Upper lobe of right lung (tissue), 1 donor: ENCODE results near the gene ARFGAP2. TPM values are rescaled to one million over a fixed set of nuclear protein-coding genes. Genes with fewer than 3 reads are reported as not detected.

Source experiments
- ATAC-seq: fragments of 200-7000 bp; cut with Tn5 transposase; one replicate; pipeline ENCODE4 v1.9.1; 2020; ENCODE audit warnings: mild to moderate bottlenecking, moderate library complexity
- DNase-seq: peaks from one replicate; pipeline ENCODE4 v3.0.0-alpha.2; 2020
- H3K27ac ChIP-seq: fragments of 200-600 bp; one replicate; pipeline ENCODE4 v1.8.0; 2022
- H3K27me3 ChIP-seq: fragments of 200-600 bp; one replicate; pipeline ENCODE4 v1.8.0; 2022; ENCODE audit warnings: mild to moderate bottlenecking
- H3K36me3 ChIP-seq: fragments of 200-600 bp; one replicate; pipeline ENCODE4 v1.8.0; 2022
- H3K4me1 ChIP-seq: fragments of 200-600 bp; one replicate; pipeline ENCODE4 v1.8.0; 2022
- H3K4me3 ChIP-seq: fragments of 200-600 bp; one replicate; pipeline ENCODE4 v1.8.0; 2022; ENCODE audit warnings: mild to moderate bottlenecking
- H3K9me3 ChIP-seq: fragments of 200-600 bp; one replicate; pipeline ENCODE4 v1.8.0; 2022
- CTCF ChIP-seq: fragments of 200-600 bp; IDR thresholded peaks from one replicate; pipeline ENCODE4 v1.8.0; 2022; ENCODE audit warnings: antibody characterized with exemption
- intact Hi-C: fragments of 100-400 bp; cut with DNase I; formaldehyde crosslinking; loops from one replicate; pipeline ENCODE4 v1.11.0; 2022
- total RNA-seq: library from RNA; stranded (reverse); fragmentation: NEBNext Ultra II Directional; extraction: Animal tissue kit (Norgen Biotek cat#: 25700); gene quantifications from one replicate; pipeline ENCODE4 v1.2.1, GENCODE V29; 2021
- donor health status: DM: no; HTN: yes; CAD: no; lungs with severe emphysema.

The ARFGAP2 gene
- total RNA-seq, 1 donor from 2014 or later: 92.9 TPM

GRCh38 chr11:47156951-47157350 is 19.7 kb downstream of the ARFGAP2 start:
- no peaks in the 10 kb centered on the region for H3K9me3 ChIP-seq
- intact Hi-C loops: no loop called here
- DNase-seq: no peak
- no peak overlapping the region for H3K4me3 ChIP-seq
- peaks cover 10% of the 10 kb centered on the region for H3K4me1 ChIP-seq
- ATAC-seq: no peak
- no peak for TF ChIP-seq CTCF
- H3K36me3 ChIP-seq: no peaks in the 10 kb centered on the region
- no peaks in the 10 kb centered on the region for H3K27me3 ChIP-seq
- H3K27ac ChIP-seq: no peak overlapping the region

GRCh38 chr11:47156333-47156732 is 20.3 kb downstream of the ARFGAP2 start:
- intact Hi-C loops: no loop called here

GRCh38 chr11:47155879-47156278 is 20.8 kb downstream of the ARFGAP2 start:
- Histone ChIP-seq H3K36me3 (no peaks in the 10 kb centered on the region), H3K27ac (no peak overlapping the region), H3K9me3 (no peaks in the 10 kb centered on the region), H3K4me1 (peaks cover 10% of the 10 kb centered on the region), H3K27me3 (no peaks in the 10 kb centered on the region), H3K4me3 (no peak overlapping the region)
- intact Hi-C loops: no loop called here
- no peak for TF ChIP-seq CTCF
- ATAC-seq: no peak
- DNase-seq: no peak

More at GRCh38 chr11:47156333-47156732, 20.3 kb downstream of the ARFGAP2 start:
- no peak for ATAC-seq
- H3K9me3 ChIP-seq: no peaks in the 10 kb centered on the region
- TF ChIP-seq CTCF: no peak
- peaks cover 10% of the 10 kb centered on the region for H3K4me1 ChIP-seq
- no peak overlapping the region for H3K4me3 ChIP-seq
- H3K36me3 ChIP-seq: no peaks in the 10 kb centered on the region
- no peak overlapping the region for H3K27ac ChIP-seq
- no peaks in the 10 kb centered on the region for H3K27me3 ChIP-seq
- no peak for DNase-seq

GRCh38 chr11:47154616-47155570 is 21.8 kb downstream of the ARFGAP2 start:
- Histone ChIP-seq H3K4me3 (no peak overlapping the region), H3K4me1 (peaks cover 11% of the 10 kb centered on the region), H3K36me3 (no peaks in the 10 kb centered on the region), H3K9me3 (no peaks in the 10 kb centered on the region), H3K27ac (no peak overlapping the region), H3K27me3 (no peaks in the 10 kb centered on the region)
- TF ChIP-seq CTCF: no peak
- no peak for DNase-seq
- ATAC-seq: peak; percentile 6
- intact Hi-C loops: loop anchor here (5.0 kb wide), 1 partner anchor 268 kb away; no protein-coding TSS in a partner anchor

- peak; percentile 92 for ATAC-seq
- intact Hi-C loops: loop anchor here (5.0 kb wide), 1 partner anchor 266 kb away; no protein-coding TSS in a partner anchor
- Histone ChIP-seq H3K4me1 (peaks cover 23% of the 10 kb centered on the region), H3K4me3 (no peak overlapping the region), H3K36me3 (no peaks in the 10 kb centered on the region), H3K27ac (no peak overlapping the region), H3K27me3 (no peaks in the 10 kb centered on the region), H3K9me3 (no peaks in the 10 kb centered on the region)
- TF ChIP-seq CTCF: peak; percentile 94
- peak; percentile 82 for DNase-seq
Measured at GRCh38 chr11:47152953-47153950, 23.4 kb downstream of the ARFGAP2 start.
